Naive thymus-derived CD8-positive, alpha-beta T cell (primary cell): ENCODE data around the gene CALML3. TPM values are rescaled to one million over a fixed set of nuclear protein-coding genes. Genes with fewer than 3 reads are reported as not detected.

Experiments
- polyA plus RNA-seq, 3 donors: library from polyadenylated mRNA; unstranded; fragments of 300-500 nt; fragmentation: Illumina TruSeq; gene quantifications; one replicate each; pipeline ENCODE4 v1.2.3, GENCODE V29; 2021
- total RNA-seq, 8 experiments: library from RNA in 2 of 8; stranded (reverse) in 2 of 8; gene quantifications; one replicate each; pipeline ENCODE4 v1.2.3 and lab custom pipeline; 2021 to 2026

The CALML3 gene
- total and polyA plus RNA-seq, 5 experiments from 2014 or later: not detected

Other genes starting within 250 kb of the CALML3 start
- gene UCN3, start 160.0 kb upstream of the CALML3 start, total RNA-seq: not detected
- not detected for gene UCN3, start 160.0 kb upstream of the CALML3 start, polyA plus RNA-seq
- not detected for gene TUBAL3, start 120.1 kb upstream of the CALML3 start, total RNA-seq
- gene TUBAL3, start 120.1 kb upstream of the CALML3 start, polyA plus RNA-seq: not detected
- gene NET1, start 112.4 kb upstream of the CALML3 start, total RNA-seq: 10 to 100 TPM; 26.9 to 30.4 TPM
- gene NET1, start 112.4 kb upstream of the CALML3 start, polyA plus RNA-seq: 10 to 100 TPM; 12.6 to 19.4 (median 13.0) TPM
- not detected for gene CALML5, start 25.4 kb upstream of the CALML3 start, total RNA-seq
- not detected for gene CALML5, start 25.4 kb upstream of the CALML3 start, polyA plus RNA-seq
- 10 to 100 TPM; 11.5 to 18.5 TPM for gene ASB13, start 141.6 kb downstream of the CALML3 start, total RNA-seq
- gene ASB13, start 141.6 kb downstream of the CALML3 start, polyA plus RNA-seq: 10 to 100 TPM; 12.5 to 23.9 (median 23.1) TPM
- 10 to 100 TPM; 70.4 to 81.6 TPM for gene TASOR2, start 159.9 kb downstream of the CALML3 start, total RNA-seq
- 10 to 100 TPM; 14.1 to 17.3 (median 14.9) TPM for gene TASOR2, start 159.9 kb downstream of the CALML3 start, polyA plus RNA-seq